Calu3 (cell line): ENCODE data around the gene TMPO. TPM values are rescaled to one million over a fixed set of nuclear protein-coding genes. Genes with fewer than 3 reads are reported as not detected.
A peak's percentile ranks its signal among the peaks of the same experiment; 100 is the strongest.

ENCODE experiments used
- Bru-seq: library from RNA; stranded (reverse); fragments of 400-500 nt; gene quantifications from one replicate; lab custom pipeline; 2021; lab: Mats Ljungman, UMichigan
- BruChase-seq, 2 experiments: library from RNA; stranded (reverse); fragments of 400-500 nt; gene quantifications; one replicate each; lab custom pipeline; 2021; lab: Mats Ljungman, UMichigan
- BruUV-seq: library from RNA; stranded (reverse); fragments of 400-500 nt; replicated peaks from 2 replicates; lab custom pipeline; 2021; lab: Mats Ljungman, UMichigan
- CTCF ChIA-PET: fragments of 300-600 bp; sonication (Branson Sonifier 250); formaldehyde crosslinking; loops from one replicate; lab custom pipeline; 2022; ENCODE audit warnings: antibody characterized with exemption; lab: Charles Lee
- DNase-seq: peaks from one replicate; pipeline ENCODE4 v3.0.0; 2022
- H3K27ac Mint-ChIP-seq: one replicate; pipeline ENCODE4 v1.8.0; 2022; ENCODE audit warnings: mixed read lengths; ENCODE audit not compliant: unreplicated experiment
- H3K27me3 Mint-ChIP-seq: one replicate; pipeline ENCODE4 v1.8.0; 2022; ENCODE audit warnings: mixed read lengths; ENCODE audit not compliant: unreplicated experiment
- H3K36me3 Mint-ChIP-seq: one replicate; pipeline ENCODE4 v1.8.0; 2022; ENCODE audit warnings: mild to moderate bottlenecking, moderate library complexity, mixed read lengths; ENCODE audit not compliant: insufficient read depth, unreplicated experiment
- H3K4me1 Mint-ChIP-seq: one replicate; pipeline ENCODE4 v1.8.0; 2022; ENCODE audit warnings: mild to moderate bottlenecking, low read depth, mixed read lengths; ENCODE audit not compliant: unreplicated experiment
- H3K4me3 Mint-ChIP-seq: one replicate; pipeline ENCODE4 v1.8.0; 2022; ENCODE audit warnings: mild to moderate bottlenecking, low read depth, moderate library complexity, mixed read lengths; ENCODE audit not compliant: unreplicated experiment
- H3K9me3 Mint-ChIP-seq: one replicate; pipeline ENCODE4 v1.8.0; 2022; ENCODE audit warnings: low read depth, mixed read lengths; ENCODE audit not compliant: unreplicated experiment
- CTCF ChIP-seq: fragments of 200-600 bp; IDR thresholded peaks from one replicate; pipeline ENCODE4 v1.8.0; 2022; ENCODE audit warnings: antibody characterized with exemption; ENCODE audit not compliant: unreplicated experiment
- intact Hi-C: fragments of 100-400 bp; cut with micrococcal nuclease; formaldehyde crosslinking; loops from one replicate; pipeline ENCODE4 v1.10.0; 2022; ENCODE audit not compliant: unreplicated experiment
- long read RNA-seq: library from polyadenylated mRNA; stranded (forward); transcript quantifications from one replicate; pipeline ENCODE4 v2.0.0, GENCODE V29; 2022
- total RNA-seq: library from RNA; stranded (reverse); gene quantifications from 2 replicates; pipeline ENCODE4 v1.2.3, GENCODE V29; 2022

The TMPO gene
- total RNA-seq: 234 and 256 TPM in 2 replicates
- Bru-seq, nascent RNA: percentile 98 among the genes with signal in this experiment
- BruChase-seq, experiment 1, labeled RNA remaining after a 6-hour chase: percentile 99 among the genes with signal in this experiment
- BruChase-seq, experiment 2, labeled RNA remaining after a 2-hour chase: percentile 99 among the genes with signal in this experiment
- long read RNA-seq, full-length matches to known transcripts: 144 of 170 reads
- long read RNA-seq, partial matches to known transcripts: 10 of 170 reads
- long read RNA-seq, other reads (novel, unspliced or antisense): 16 of 170 reads

- no peaks in the 10 kb centered on the region for H3K27me3 Mint-ChIP-seq
- H3K4me1 Mint-ChIP-seq: peaks cover 25% of the 10 kb centered on the region
- BruUV-seq: no TSS peak
- DNase-seq: peak; percentile 97
- intact Hi-C loops: loop anchor here (1.0 kb wide), 3 partner anchors 12 to 91 kb away; no protein-coding TSS in a partner anchor
- peak within 1 kb of the TSS; percentile 65 for H3K4me3 Mint-ChIP-seq
- H3K9me3 Mint-ChIP-seq: no peaks in the 10 kb centered on the region
- no peak for TF ChIP-seq CTCF
- peaks cover 69% of the 10 kb centered on the region for H3K36me3 Mint-ChIP-seq
- CTCF ChIA-PET: interaction anchor here (0.6 to 2.2 kb wide), 8 partner anchors 15 to 1752 kb away, joined by 3 to 10 read pairs (median 5); no protein-coding TSS in a partner anchor
- H3K27ac Mint-ChIP-seq: peak within 1 kb of the TSS; percentile 96
These were observed at the start of gene TMPO for GRCh38 chr12:98515287-98516110. TMPO (plus strand) TSS chr12:98515590; CDS start chr12:98515868, 278 bp downstream.

- CTCF ChIA-PET: no interaction called here
- H3K9me3 Mint-ChIP-seq: no peaks in the 10 kb centered on the region
- TF ChIP-seq CTCF: no peak
- intact Hi-C loops: no loop called here
- H3K27me3 Mint-ChIP-seq: no peaks in the 10 kb centered on the region
- no peak overlapping the region for H3K4me3 Mint-ChIP-seq
- no TSS peak for BruUV-seq
- H3K36me3 Mint-ChIP-seq: no peaks in the 10 kb centered on the region
- no peaks in the 10 kb centered on the region for H3K4me1 Mint-ChIP-seq
- DNase-seq: no peak
- H3K27ac Mint-ChIP-seq: no peak overlapping the region
These were observed 49.3 kb upstream of the TMPO start for GRCh38 chr12:98465950-98466602.

- TF ChIP-seq CTCF: no peak
- Mint-ChIP-seq H3K9me3 (no peaks in the 10 kb centered on the region), H3K36me3 (no peaks in the 10 kb centered on the region), H3K27ac (no peak overlapping the region), H3K4me1 (no peaks in the 10 kb centered on the region), H3K27me3 (no peaks in the 10 kb centered on the region), H3K4me3 (no peak overlapping the region)
- CTCF ChIA-PET: no interaction called here
- BruUV-seq: no TSS peak
- intact Hi-C loops: no loop called here
- no peak for DNase-seq
These were observed 48.6 kb upstream of the TMPO start for GRCh38 chr12:98466640-98467400.

GRCh38 chr12:98469109-98469508, 46.3 kb upstream of the TMPO start:
- intact Hi-C loops: no loop called here
- H3K9me3 Mint-ChIP-seq: no peaks in the 10 kb centered on the region
- DNase-seq: no peak
- no peak overlapping the region for H3K4me3 Mint-ChIP-seq
- no peaks in the 10 kb centered on the region for H3K36me3 Mint-ChIP-seq
- no peak for TF ChIP-seq CTCF
- H3K27me3 Mint-ChIP-seq: no peaks in the 10 kb centered on the region
- H3K27ac Mint-ChIP-seq: no peak overlapping the region
- CTCF ChIA-PET: no interaction called here
- no TSS peak for BruUV-seq
- H3K4me1 Mint-ChIP-seq: no peaks in the 10 kb centered on the region
